Ovary (tissue), 3 donors: ENCODE data around the gene INSIG2.

Source experiments
- CTCF ChIP-seq, 3 donors: fragments of 450-650 bp in 2 of 3; fragments of 200-600 bp in 1 of 3; IDR thresholded peaks; one replicate each; pipeline versions ENCODE4 v1.5.1 to v1.8.0; 2016 to 2022; ENCODE audit warnings: antibody characterized with exemption in 3 of 3, mild to moderate bottlenecking in 1 of 3
- POLR2A ChIP-seq: fragments of 450-650 bp; IDR thresholded peaks from one replicate; pipeline ENCODE4 v1.6.1; 2017; ENCODE audit warnings: antibody characterized with exemption, mild to moderate bottlenecking, moderate library complexity
- donor health status: DM: no; HTN: no; CAD: no.

- no peak for TF ChIP-seq POLR2A
- no peak for TF ChIP-seq CTCF (IDR thresholded peaks at IDR 0.05)
Measured at GRCh38 chr2:118097657-118098056, 9.4 kb downstream of the INSIG2 start.
